DMS153 treated with DMSO at 0.1 percent for 48 hours (cell line): ENCODE data around the gene CDIP1.

ENCODE experiments used
- DNase-seq: peaks from one replicate; lab custom pipeline; 2025; ENCODE audit not compliant: unreplicated experiment; lab: John Stamatoyannopoulos, UW

Gene CDIP1

GRCh38 chr16:4460936-4461249, 77.7 kb downstream of the CDIP1 start:
- DNase-seq, result no peak
